ENCODE results near the gene BAIAP2. TPM values are rescaled to one million over a fixed set of nuclear protein-coding genes. Genes with fewer than 3 reads are reported as not detected.

BAIAP2 gene
- total and polyA plus RNA-seq, 2 donors (not counting 3 experiments of a cell fraction or from before 2014, with no cell fraction given): 12.3 to 18.6 TPM

GRCh38 chr17:80986046-80986445, 48.9 kb upstream of the BAIAP2 start:
- BruUV-seq (replicated peaks): no TSS peak
- no peak for DNase-seq (ENCODE audit: low read depth, low spot score)
- POLR2A ChIA-PET: no interaction called here
- no peaks in the 10 kb centered on the region for H3K36me3 ChIP-seq (ENCODE audit: control insufficient read depth in 2 of 2, extremely low read depth in 1 of 2, insufficient read depth in 2 of 2, low read length in 2 of 2)
- dilution Hi-C loops (cut with MboI; ENCODE audit: extremely low pct_ligation_motif_present, low sequenced_read_pairs) (no loop called here), intact Hi-C loops (cut with micrococcal nuclease) (no loop called here)
- no peak overlapping the region for H3K27ac ChIP-seq (ENCODE audit: insufficient read depth, low read depth, low read length)
- H3K9me3 ChIP-seq (replicated peaks; ENCODE audit: control insufficient read depth, insufficient read depth, low read length): no peaks in the 10 kb centered on the region
- no peaks in the 10 kb centered on the region for H3K9me1 ChIP-seq (replicated peaks; ENCODE audit: control insufficient read depth, extremely low read depth, insufficient read depth, low read length)
- no peak for FAIRE-seq
- no peak overlapping the region for H3K4me3 ChIP-seq (replicated peaks in 1 of 3; ENCODE audit: insufficient read depth in 1 of 3, low read depth in 1 of 3, low read length in 3 of 3)
- no peak overlapping the region for H2AFZ ChIP-seq (ENCODE audit: low read depth, low read length)
- no peaks in the 10 kb centered on the region for H3K4me1 ChIP-seq (ENCODE audit: control insufficient read depth, extremely low read depth, insufficient read depth, low read length)
- H3K27me3 ChIP-seq (ENCODE audit: control insufficient read depth in 2 of 2, insufficient read depth in 2 of 2, low read length in 2 of 2): no peaks in the 10 kb centered on the region
- TF ChIP-seq POLR2A (IDR thresholded peaks at IDR 0.05; ENCODE audit: low read depth, low read length) (no peak), CTCF (IDR thresholded peaks at IDR 0.05; ENCODE audit: extremely low read depth in 1 of 2, insufficient read depth in 1 of 2, low read depth in 1 of 2, low read length in 2 of 2) (no peak), MYC (IDR thresholded peaks at IDR 0.05; ENCODE audit: low read depth, low read length) (no peak), POLR2AphosphoS5 (IDR thresholded peaks at IDR 0.05; ENCODE audit: insufficient read depth, low read depth, low read length) (no peak), JUN (IDR thresholded peaks at IDR 0.05; ENCODE audit: borderline replicate concordance, insufficient read depth, insufficient read length, low read depth) (no peak), MAX (IDR thresholded peaks at IDR 0.05; ENCODE audit: insufficient read depth, insufficient read length) (no peak), EZH2 (IDR thresholded peaks at IDR 0.05; ENCODE audit: borderline replicate concordance, low read depth, low read length, severe bottlenecking) (no peak), GATA2 (IDR thresholded peaks at IDR 0.05; ENCODE audit: insufficient read depth, insufficient read length, low read depth, low read length) (no peak)
- no peaks in the 10 kb centered on the region for H4K20me1 ChIP-seq (replicated peaks; ENCODE audit: control insufficient read depth, extremely low read depth, insufficient read depth, low read length)
- no peak overlapping the region for H3K4me2 ChIP-seq (ENCODE audit: insufficient read depth, low read length)
- no peaks in the 10 kb centered on the region for H3K79me2 ChIP-seq (ENCODE audit: control insufficient read depth, insufficient read depth, low read length)
- CTCF ChIA-PET: interaction anchor here (3.4 kb wide), 1 partner anchor 113 kb away, joined by 44 read pairs; no protein-coding TSS in a partner anchor
- no peak overlapping the region for H3K9ac ChIP-seq (replicated peaks; ENCODE audit: extremely low read depth, insufficient read depth, low read length)

All from endothelial cell of umbilical vein (primary cell).